ENCODE data around the gene ZNF254.
"Not testable (repeated sequence)": the region's sequence is repeated elsewhere in the genome, so short reads cannot be mapped to it uniquely, and the experiment has no call there.

ZNF254 gene

GRCh38 chr19:24073807-24074206 lies 13.2 kb upstream of the ZNF254 start:
- no peak for DNase-seq

DNA sequence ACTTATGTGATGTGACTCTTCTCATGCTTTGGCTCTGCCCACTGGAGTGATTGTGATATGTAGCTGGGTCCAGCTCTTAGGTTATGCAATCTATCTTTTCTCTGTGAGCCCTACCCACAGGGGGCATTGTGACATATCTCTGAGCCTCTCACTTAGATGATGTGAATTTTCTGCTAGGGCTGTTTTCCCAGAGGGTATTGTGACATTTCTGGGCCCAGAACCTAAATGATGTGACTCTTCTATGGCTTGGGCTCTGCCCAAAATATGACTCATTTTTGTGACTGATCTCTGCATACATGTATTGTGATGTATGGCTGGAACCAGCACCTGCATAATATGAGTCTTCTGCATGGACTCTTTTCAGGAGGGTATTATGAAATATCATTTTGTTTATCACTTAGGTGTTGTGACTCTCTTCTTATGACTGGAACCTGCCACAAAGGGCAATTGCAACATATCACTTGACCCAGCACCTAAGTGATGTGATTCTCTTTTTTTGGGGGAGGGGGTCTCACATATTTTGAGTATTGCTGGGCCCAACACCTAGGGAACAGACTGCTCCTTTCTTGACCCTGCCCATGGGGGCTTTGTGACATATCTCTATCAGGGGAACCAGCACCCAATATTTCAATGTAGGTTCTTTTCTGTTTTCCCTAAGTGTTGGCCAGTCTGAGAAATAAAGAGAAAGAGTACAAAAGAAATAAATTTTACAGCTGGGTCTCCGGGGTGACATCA lies 12.1 kb upstream of the ZNF254 start:
- DNase-seq: no peak

DNA sequence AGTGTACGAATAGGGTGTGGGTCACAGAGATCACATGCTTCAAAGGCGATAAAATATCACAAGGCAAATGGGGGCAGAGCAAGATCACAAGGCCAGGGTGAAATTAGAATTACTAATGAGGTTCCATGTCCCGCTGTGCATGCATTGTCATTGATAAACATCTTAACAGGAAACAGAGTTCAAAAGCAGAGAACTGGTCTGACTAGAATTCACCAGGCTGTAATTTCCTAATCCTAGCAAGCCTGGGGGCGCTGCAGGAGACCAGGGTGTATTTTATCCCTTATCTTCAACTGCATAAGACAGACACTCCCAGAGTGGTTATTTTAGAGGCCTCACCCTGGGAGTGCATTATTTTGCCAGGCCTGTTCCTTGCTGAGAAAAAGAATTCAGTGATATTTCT lies 11.5 kb upstream of the ZNF254 start:
- DNase-seq: not testable (repeated sequence)

GRCh38 chr19:24078680-24079079 lies 8.3 kb upstream of the ZNF254 start:
- no peak for DNase-seq

DNA sequence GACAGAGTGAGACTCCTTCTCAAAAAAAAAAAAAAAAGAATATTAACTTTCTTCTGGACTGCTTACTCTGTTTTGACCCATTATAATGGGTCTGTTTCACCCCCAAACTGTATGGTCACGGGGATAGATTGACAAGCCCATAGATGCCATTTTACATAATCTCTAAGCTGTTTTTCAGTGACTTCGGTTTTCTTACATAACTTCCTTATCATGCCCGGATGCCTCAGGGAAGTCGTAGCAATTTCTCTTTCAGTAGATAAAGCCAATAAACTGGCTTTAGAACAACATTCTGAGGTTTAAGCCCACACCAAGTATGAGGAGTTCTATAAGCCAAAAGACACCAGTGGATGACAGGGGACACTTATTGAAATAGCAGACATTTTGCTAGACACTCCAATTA lies 5.9 kb upstream of the ZNF254 start:
- no peak for DNase-seq

GRCh38 chr19:24098359-24098758 lies 11.4 kb downstream of the ZNF254 start:
- DNase-seq: no peak

DNA sequence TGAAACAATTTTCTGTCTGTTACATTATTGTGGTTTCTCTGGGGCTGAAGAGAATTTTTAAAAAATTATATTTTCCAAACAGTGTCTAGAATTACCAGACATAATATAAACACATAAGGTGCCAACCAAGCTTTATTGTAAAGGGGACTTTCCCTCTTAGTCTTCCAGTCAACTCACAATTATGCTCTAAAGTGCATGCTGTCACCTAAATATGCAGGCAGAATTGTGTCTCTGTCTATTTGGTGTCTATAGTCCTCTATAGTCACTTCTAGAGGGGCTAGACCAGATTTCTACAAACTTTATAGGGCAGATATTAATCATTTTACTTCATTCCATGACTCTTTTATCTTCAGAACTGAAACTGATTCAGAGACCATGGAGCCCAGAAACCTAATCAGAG lies 12.8 kb downstream of the ZNF254 start:
- DNase-seq: no peak

DNA sequence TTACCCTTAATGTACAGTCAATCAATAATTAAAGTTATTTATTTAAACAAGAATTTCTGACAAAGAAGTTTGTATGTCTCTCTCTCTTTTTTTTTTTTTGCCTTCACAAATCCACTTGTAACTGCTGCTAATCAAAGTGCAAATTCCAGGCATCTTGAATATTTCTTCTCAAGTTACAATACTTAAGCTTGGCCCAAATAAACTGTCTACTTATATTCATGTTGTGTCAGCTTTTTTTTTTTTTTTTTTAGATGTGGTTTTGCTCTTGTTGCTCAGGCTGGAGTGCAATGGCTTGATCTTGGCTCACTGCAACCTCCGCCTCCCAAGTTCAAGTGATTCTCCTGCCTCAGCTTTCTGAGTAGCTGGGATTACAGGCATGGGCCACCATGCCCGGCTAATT lies 13.6 kb downstream of the ZNF254 start:
- DNase-seq: not testable (repeated sequence)

- no peak for DNase-seq
Measured at GRCh38 chr19:24101459-24102115, 14.6 kb downstream of the ZNF254 start.

DNA sequence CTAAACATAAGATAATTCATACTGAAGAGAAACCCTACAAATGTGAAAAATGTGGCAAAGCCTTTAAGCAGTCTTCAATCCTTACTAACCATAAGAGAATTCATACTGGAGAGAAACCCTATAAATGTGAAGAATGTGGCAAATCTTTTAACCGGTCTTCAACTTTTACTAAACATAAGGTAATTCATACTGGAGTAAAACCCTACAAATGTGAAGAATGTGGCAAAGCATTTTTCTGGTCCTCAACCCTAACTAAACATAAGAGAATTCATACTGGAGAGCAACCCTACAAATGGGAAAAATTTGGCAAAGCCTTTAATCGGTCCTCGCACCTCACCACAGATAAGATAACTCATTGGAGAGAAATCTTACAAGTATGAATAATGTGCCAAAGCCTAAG lies 40.6 kb downstream of the ZNF254 start:
- DNase-seq: no peak

DNA sequence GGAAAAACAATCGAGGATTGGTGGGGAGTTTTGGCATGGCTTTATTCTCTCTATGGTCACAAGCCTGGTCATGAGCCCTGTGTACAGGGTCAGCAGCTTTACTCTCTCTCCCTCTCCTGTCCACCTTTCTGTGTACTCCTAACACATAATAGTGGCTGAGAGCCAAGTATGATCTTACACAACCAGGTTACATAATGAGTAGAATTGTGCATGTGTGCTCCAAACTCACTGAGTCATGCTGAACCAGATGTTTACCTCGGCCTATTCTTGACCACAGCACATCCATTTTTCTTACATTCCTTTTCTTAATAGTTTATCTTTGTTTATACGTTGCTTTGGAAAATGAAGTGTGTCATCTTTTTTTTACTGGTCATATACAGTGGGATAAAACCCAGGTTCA lies 53.1 kb downstream of the ZNF254 start:
- DNase-seq: no peak

- DNase-seq: no peak
Measured at GRCh38 chr19:24140591-24140990, 53.6 kb downstream of the ZNF254 start.

DNA sequence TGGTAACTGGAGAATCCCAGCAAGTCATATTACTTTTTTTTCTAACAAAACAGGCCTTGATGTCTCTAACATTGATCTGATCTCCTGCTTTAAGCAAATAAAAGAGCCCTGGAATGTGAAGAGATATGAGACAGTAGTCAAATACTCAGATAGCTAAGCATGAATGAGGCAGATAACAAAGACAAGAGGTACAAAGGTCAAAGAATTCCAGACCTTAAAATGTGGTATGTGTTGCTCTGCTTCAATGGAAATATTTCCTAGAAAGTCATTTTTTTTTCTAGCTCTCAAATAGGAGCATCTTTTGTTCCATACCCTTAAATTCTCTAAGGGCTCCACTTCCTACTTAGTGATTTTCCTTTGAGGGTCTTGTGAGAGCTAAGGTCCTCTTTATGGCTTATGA lies 54.6 kb downstream of the ZNF254 start:
- no peak for DNase-seq

- no peak for DNase-seq
Measured at GRCh38 chr19:24142771-24143170, 55.8 kb downstream of the ZNF254 start.

GRCh38 chr19:24159707-24160106 lies 72.7 kb downstream of the ZNF254 start:
- no peak for DNase-seq

GRCh38 chr19:24166055-24166454 lies 79.1 kb downstream of the ZNF254 start:
- DNase-seq: no peak

- no peak for DNase-seq
Measured at GRCh38 chr19:24173882-24174281, 86.9 kb downstream of the ZNF254 start.

- no peak for DNase-seq
Measured at GRCh38 chr19:24177686-24178085, 90.7 kb downstream of the ZNF254 start.

DNA sequence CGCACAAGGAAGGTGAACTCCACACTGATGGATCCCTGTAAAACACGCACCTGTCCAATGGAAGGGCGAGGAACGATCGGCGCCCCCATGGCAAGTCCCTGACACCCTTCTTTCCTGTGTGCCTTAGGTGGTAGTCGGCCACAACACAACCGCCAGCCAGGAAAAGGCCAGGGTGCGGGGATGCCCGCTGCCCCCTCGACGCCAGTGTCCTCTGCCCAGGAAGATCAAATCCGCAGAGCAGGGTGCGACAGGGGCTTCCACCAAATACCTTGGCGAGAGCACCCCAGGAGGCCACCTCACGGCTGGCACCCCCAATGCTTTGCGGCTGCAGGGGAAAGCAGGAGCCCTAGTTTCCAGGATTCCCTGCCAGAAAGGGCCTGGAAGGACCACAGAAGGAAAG lies 91.2 kb downstream of the ZNF254 start:
- no peak for DNase-seq

Data from COR-L47 (cell line).